ENCODE data around the gene A2M. TPM values are rescaled to one million over a fixed set of nuclear protein-coding genes. Genes with fewer than 3 reads are reported as not detected.
A peak's percentile ranks its signal among the peaks of the same experiment; 100 is the strongest.

A2M gene
- total and polyA plus RNA-seq, 10 donors: 28.9 to 975 (median 409) TPM

DNA sequence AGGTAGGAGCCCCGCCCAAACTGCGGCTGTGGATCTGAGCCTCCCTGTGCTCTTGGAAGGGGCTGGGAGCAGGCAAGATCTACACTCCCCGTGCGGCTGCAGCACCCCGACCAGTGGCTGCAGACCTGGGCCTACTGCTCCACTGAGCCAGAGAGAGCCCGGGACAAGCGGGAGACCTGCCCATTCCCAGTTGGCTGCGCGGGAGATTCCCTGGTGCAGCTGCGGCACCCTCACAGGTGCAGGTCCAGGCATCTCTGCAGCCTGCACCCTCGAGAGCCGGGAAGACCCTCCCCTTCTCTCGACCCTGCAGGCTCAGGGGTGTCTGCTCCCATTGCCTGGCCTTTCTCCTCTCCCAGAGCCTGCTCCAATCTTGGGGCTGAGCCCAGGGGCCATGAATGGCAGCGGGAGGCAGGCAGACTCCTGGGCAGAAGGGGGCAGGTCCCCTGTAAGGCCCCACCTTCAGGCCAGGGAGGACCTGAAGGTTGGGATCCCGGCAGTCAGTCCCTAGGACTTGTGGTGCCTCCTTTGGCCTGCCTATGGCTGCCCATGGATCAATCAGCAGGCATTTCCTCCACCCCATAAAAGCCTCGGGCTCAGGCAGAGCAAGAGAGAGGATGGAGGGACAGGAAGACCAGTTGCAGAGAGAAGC, 8.8 kb upstream of the A2M start:
- no peak for DNase-seq
- WGBS, 5 donors: 87 to 96% (median 93%) methylated on average over 6 to 16 of the region's 16 CpGs
- Histone ChIP-seq H3K9me3 (no peaks in the 10 kb centered on the region), H3K36me3 (peaks cover 0 to 10% (median 0%) of the 10 kb centered on the region in 6 donors), H3K4me1 (peaks cover 0 to 20% (median 9%) of the 10 kb centered on the region in 6 donors), H3K27ac (peak overlapping the region in 7 of 8 donors; percentile 18 to 74 (median 66)), H3K4me3 (no peak overlapping the region), H3K27me3 (replicated peaks in 1 of 7) (no peaks in the 10 kb centered on the region)
- TF ChIP-seq POLR2AphosphoS5 (IDR thresholded peaks at IDR 0.05) (no peak), POLR2A (IDR thresholded peaks at IDR 0.05) (no peak)
- TF ChIP-seq, protein P1, sequence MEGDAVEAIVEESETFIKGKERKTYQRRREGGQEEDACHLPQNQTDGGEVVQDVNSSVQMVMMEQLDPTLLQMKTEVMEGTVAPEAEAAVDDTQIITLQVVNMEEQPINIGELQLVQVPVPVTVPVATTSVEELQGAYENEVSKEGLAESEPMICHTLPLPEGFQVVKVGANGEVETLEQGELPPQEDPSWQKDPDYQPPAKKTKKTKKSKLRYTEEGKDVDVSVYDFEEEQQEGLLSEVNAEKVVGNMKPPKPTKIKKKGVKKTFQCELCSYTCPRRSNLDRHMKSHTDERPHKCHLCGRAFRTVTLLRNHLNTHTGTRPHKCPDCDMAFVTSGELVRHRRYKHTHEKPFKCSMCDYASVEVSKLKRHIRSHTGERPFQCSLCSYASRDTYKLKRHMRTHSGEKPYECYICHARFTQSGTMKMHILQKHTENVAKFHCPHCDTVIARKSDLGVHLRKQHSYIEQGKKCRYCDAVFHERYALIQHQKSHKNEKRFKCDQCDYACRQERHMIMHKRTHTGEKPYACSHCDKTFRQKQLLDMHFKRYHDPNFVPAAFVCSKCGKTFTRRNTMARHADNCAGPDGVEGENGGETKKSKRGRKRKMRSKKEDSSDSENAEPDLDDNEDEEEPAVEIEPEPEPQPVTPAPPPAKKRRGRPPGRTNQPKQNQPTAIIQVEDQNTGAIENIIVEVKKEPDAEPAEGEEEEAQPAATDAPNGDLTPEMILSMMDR (IDR thresholded peaks at IDR 0.05 in 8 of 11, conservative IDR thresholded peaks at IDR 0.05 in 3 of 11): no peak
- intact Hi-C loops (cut with DNase I; ENCODE audit: low total_unique reads): no loop called here

DNA sequence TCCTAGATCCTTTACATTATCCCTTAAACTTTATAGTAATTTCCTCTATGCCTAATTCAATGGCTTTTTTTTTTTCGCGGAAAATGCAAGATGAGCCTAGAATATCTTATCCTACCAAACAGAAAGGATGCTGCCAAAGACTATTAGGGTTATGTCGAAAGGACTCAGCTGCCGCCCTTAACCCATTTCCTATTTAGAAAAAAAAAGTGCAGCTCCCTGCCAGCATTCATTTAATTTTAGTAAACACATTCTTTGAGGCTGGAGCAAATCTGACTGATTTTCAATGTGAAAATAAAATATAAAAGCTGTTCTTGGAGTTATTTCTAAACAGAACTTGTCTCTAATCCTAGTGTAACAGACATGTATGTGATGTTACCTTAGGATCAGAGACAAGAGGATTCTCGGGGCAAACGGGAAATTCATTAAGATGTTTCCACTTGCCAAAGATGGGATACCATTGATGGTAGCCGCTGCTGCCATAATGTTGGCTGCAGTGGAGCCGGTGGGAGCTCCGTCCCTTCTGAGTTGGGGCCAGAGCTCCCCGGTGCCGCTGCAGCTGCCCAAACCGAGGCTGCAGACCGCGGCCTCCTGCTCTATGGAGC, 8.2 kb upstream of the A2M start:
- 62 to 83% (median 75%) methylated on average over 14 of the region's 14 CpGs for WGBS, 5 donors
- H3K4me3 ChIP-seq: peak overlapping the region in 4 of 8 donors; percentile 4 to 46 (median 26)
- intact Hi-C loops (cut with DNase I; ENCODE audit: low total_unique reads): no loop called here
- H3K36me3 ChIP-seq: peaks cover 0 to 10% (median 0%) of the 10 kb centered on the region in 6 donors
- no peak for DNase-seq
- no peaks in the 10 kb centered on the region for H3K9me3 ChIP-seq
- H3K27me3 ChIP-seq (replicated peaks in 1 of 7): no peaks in the 10 kb centered on the region
- H3K27ac ChIP-seq: peak overlapping the region; percentile 18 to 74 (median 64)
- TF ChIP-seq POLR2AphosphoS5 (IDR thresholded peaks at IDR 0.05): no peak
- TF ChIP-seq, protein P1 (IDR thresholded peaks at IDR 0.05 in 8 of 11, conservative IDR thresholded peaks at IDR 0.05 in 3 of 11): no peak
- no peak for TF ChIP-seq POLR2A (IDR thresholded peaks at IDR 0.05)
- H3K4me1 ChIP-seq: peaks cover 0 to 25% (median 9%) of the 10 kb centered on the region in 6 donors

DNA sequence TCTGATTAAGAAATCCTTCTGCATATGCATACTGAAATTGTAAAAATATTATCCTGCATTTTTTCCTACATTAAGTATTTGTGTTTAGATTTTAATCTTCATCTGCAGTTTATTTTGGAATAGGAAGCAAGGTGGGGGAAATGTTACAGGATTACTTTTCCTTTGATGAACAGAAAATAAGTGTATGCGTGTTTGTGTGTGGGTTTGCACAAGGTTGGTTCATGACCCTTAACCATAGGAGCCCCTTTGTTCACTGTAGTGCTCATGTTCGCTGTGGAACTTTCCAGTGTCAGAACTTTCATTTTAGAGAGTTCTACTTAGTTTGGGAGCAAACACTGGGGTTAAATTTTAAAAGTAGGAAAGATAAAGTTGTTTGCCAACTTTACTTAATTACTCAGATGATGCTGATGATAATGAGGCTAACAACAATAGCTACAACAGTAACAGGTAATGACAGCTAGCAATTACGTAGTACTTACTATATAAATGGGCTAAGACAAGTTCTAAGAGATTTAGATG, 6.4 kb upstream of the A2M start:
- H3K4me3 ChIP-seq: no peak overlapping the region
- H3K4me1 ChIP-seq: peaks cover 3 to 43% (median 21%) of the 10 kb centered on the region in 6 donors
- DNase-seq: no peak
- intact Hi-C loops (cut with DNase I; ENCODE audit: low total_unique reads): no loop called here
- H3K27ac ChIP-seq: no peak overlapping the region
- TF ChIP-seq, protein P1 (IDR thresholded peaks at IDR 0.05 in 8 of 11, conservative IDR thresholded peaks at IDR 0.05 in 3 of 11): no peak
- TF ChIP-seq POLR2A (IDR thresholded peaks at IDR 0.05) (no peak), POLR2AphosphoS5 (IDR thresholded peaks at IDR 0.05) (no peak)
- H3K27me3 ChIP-seq (replicated peaks in 1 of 7): no peaks in the 10 kb centered on the region
- H3K36me3 ChIP-seq: no peaks in the 10 kb centered on the region
- no peaks in the 10 kb centered on the region for H3K9me3 ChIP-seq
- WGBS, 5 donors: 71 to 92% (median 81%) methylated on average over 3 of the region's 3 CpGs

Data from spleen (tissue), 11 donors.